GF-D8 (cell line): ENCODE results near the gene MAPK13.
"Not testable (repeated sequence)": the region's sequence is repeated elsewhere in the genome, so short reads cannot be mapped to it uniquely, and the experiment has no call there.

ENCODE experiments used
- DNase-seq: peaks from one replicate; lab custom pipeline; 2025; lab: John Stamatoyannopoulos, UW

MAPK13 gene

GRCh38 chr6:36128073-36128472 is 2.2 kb upstream of the MAPK13 start:
- no peak for DNase-seq

- DNase-seq = no peak
Observed at GRCh38 chr6:36128793-36129192, 1.5 kb upstream of the MAPK13 start.

DNA sequence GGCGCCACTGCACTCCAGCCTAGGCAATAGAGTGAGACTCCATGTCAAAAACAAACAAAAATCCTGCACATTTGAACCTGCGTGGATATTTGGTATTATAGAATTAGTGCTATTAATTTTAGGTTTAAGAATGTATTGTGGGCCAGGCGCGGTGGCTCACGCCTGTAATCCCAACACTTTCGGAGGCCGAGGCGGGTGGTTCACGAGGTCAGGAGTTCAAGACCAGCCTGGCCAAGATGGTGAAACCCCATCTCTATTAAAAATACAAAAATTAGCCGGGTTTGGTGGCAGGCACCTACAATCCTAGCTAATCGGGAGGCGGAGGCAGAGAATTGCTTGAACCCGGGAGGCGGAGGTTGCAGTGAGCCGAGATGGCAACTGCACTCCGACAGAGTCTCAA is 979 bp upstream of the MAPK13 start:
- DNase-seq = not testable (repeated sequence)

DNA sequence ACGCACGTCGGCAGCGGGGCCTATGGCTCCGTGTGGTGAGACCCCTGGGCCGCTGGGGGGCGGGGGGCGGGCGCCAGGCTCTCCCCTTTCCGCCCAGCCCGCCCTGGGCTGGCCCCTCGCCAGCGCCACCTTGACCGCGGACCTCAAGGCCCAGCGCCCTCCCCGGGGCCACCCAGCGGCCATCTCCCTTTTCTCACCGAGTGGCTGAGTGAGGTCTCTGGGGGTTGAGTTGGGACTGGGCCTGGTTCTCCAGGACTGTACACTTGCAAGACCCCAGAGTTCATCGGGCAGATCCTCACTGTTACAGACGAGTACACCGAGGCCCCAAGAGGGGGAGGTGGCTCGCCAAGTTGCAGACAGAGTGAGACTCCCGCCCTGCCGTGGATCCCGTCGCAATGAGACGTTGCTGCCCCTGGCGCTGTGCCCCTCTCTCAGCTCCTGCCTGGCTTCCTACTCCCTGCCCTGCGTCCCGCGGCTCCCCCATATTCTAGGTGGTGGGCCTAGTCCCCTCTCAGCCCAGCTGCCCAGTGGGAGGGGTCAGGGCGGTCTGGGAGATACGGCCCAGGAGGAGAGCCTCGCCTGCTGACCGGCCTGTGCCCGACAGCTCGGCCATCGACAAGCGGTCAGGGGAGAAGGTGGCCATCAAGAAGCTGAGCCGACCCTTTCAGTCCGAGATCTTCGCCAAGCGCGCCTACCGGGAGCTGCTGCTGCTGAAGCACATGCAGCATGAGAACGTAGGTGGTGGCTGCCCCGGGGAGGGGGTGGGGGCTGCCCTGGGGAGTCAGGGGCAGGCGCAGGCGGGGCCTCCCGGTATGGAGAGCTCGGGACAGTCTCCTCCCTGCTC is 576 bp downstream of the MAPK13 start:
- no peak for DNase-seq

DNA sequence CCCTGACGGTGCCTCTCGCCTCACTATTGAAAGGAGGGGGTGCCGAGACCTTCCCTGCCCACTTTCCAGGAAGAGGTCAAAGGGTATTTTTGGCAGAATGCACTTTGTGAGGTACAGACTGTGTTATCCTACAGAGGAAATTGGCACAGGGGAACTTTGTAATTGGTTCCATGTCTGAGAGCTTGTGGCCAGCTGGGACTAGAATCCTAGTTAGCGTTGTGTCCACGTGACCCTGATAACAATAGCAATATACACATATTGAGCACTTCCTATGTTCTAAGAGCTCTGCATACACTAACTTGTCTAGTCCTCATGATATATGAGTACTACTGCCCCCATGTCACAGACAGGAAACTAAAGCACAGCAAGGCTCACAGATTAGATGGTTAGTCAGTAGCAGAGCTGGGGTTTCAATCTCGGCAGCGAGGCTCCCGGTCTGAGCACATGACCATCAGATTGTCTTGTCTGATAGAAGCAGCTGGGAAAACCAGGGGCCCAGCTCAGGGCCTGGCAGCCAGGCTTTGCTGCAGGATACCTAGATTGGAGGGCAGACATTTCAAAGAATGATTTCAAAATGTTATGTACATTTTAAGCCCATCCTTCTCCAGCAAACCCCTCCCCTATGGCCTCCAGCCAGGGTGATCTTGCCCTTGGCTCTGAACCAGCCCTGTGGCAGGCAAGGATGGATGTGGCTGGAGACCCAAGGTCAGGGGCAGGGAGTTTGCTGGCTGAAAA is 1.4 kb downstream of the MAPK13 start:
- DNase-seq = no peak

GRCh38 chr6:36132246-36132895 is 2.1 kb downstream of the MAPK13 start:
- no peak for DNase-seq

DNA sequence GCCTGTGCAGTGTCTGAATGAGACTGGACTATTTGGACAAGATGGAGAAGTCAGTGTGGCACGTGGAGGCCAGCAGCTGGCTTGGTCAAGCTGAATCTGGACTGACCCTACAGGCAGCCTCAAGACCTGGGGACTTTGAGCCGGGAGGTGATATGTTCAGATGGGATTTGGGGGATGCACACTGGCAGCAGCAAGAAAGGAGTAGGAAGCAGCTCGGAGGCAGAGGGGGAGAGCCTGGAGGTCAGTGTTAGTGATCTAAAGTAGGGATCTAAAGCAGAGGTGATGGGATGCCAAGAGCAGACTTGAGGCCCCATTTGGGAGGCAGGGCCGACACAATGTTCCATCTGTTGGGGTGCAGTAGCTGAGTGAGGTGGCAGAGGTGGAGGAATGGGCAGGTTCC is 2.8 kb downstream of the MAPK13 start:
- DNase-seq = no peak

DNA sequence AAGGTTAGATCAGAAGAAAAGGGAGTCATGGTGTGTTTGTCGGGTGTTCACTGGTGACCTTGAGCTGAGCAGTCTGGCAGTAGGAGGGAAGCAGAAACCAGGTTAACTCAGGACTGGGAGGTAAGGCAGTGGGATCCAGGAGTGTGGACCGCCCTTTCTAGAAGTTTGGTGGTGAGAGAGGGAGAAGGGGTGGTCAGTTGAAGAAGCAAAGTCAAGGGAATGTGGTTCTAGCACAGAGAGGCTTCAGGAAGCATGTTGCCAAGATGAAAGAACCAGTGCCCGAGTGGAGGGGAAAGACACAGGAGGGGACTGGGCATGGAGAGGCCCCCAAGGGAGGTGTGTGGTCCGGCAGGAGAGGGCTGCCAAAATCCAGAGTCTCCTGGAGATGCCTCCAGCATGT is 3.6 kb downstream of the MAPK13 start:
- no peak for DNase-seq

DNA sequence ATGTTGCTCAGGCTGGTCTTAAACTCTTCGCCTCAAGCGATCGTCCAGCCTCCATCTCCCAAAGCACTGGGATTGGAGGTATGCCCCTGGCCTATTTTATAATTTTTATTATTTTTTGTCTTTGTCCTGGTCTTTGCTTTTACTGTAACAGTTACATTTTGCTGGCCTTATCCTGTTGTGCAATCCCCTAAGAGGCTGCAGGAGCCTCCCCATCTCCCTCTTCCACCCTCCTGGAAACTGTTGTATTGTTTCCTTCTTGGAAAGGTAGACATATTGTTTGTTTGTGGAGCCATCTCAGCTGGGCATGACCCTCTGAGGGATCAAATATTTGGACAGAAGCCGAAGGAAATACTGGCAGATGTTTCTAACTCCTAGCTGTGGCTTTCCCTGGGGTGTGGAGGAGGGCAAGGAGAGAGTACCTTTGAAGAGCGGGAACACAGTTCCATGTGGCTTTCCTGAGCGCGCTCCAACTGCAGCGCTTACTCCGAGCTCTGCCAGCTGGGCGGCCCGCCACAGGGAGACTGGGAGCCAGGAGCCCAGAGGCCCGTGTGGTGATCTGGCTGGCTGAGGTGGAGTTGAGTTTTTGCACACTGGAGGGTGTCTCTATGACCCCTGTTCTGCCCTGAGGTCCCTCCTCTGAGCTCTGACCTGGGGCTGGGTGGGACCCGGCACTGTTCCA is 4.9 kb downstream of the MAPK13 start:
- no peak for DNase-seq

DNA sequence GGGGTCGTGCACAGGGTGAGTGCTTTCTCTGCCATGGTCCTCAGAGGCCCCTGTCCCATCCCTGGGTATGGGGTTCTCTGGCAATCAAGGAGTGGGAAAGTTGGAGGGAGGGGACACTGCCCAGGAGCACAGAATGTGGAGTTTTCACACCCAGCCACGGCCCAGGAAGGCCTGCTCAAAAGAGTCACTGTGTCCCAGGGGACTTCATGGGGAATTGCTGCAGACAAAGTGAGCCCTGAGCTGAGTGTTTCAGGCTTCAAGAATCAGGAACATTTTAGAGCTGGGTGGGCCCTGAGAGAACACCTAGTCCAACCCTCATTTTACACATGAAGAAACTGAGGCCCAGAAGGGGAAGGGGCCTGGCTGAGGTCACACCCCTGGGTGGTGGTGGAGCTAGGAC is 5.7 kb downstream of the MAPK13 start:
- no peak for DNase-seq

DNA sequence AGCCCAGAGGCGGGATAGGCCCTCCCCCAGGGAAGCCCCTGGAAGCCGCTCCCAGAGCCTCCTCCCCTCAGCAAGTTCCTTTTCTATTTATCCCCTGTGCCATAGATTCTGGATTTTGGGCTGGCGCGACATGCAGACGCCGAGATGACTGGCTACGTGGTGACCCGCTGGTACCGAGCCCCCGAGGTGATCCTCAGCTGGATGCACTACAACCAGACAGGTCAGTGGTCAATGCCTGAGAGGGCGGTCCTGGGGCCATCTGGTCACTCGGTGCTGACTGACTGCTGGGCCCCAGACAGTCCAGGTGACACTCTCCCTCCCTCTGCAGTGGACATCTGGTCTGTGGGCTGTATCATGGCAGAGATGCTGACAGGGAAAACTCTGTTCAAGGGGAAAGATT is 6.2 kb downstream of the MAPK13 start:
- DNase-seq = no peak

- DNase-seq = no peak
Observed at GRCh38 chr6:36138667-36139066, 8.4 kb downstream of the MAPK13 start.

DNA sequence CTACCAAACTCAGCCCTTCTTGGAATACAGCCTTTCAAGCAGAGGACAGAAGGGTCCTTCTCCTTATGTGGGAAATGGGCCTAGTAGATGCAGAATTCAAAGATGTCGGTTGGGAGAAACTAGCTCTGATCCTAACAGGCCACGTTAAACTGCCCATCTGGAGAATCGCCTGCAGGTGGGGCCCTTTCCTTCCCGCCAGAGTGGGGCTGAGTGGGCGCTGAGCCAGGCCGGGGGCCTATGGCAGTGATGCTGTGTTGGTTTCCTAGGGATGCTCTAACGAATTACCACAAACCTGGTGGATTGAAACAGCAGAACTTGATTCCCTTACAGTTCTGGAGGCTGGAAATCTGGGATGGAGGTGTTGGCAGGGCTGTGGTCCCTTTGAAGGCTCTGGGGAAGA is 9.1 kb downstream of the MAPK13 start:
- no peak for DNase-seq

- no peak for DNase-seq
Observed at GRCh38 chr6:36139991-36140710, 9.8 kb downstream of the MAPK13 start.

DNA sequence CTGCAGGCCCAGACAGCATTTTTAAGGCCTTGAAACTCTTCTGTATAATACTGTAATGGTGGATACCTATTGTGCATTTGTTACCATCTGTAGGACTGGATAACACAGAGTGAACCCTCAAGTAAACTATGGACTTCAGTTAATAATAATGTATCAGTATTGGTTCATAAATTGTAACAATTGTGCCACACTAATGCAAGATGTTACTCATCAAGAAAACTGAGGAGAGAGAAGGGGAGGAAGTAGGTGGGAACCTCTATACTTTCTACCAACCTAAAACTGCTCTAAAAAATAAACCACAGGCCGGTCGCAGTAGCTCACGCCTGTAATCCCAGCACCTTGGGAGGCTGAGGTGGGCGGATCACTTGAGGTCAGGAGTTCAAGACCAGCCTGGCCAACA is 10.8 kb downstream of the MAPK13 start:
- no peak for DNase-seq

DNA sequence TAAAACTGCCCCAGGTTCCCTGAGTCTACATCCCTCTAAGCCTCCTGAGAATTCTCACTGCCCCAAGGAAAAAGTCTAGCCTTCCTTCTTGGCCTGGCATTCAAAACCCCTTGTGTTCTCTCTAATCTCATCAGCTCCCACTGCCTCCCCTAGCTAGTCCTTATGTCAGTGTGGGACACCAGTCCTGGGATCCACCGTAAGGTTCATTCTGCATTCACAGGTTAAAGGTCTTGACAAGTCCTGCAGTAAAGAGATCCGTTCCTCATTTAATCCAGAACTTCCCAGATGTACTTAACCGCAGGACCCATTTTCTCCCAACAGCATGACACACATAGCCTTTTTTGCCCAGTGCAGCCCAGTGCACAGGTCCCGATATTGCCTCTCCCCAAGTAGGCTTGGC is 11.6 kb downstream of the MAPK13 start:
- DNase-seq = no peak

GRCh38 chr6:36142971-36143838 is 12.9 kb downstream of the MAPK13 start:
- no peak for DNase-seq

- DNase-seq = no peak
Observed at GRCh38 chr6:36145495-36145894, 15.2 kb downstream of the MAPK13 start.

DNA sequence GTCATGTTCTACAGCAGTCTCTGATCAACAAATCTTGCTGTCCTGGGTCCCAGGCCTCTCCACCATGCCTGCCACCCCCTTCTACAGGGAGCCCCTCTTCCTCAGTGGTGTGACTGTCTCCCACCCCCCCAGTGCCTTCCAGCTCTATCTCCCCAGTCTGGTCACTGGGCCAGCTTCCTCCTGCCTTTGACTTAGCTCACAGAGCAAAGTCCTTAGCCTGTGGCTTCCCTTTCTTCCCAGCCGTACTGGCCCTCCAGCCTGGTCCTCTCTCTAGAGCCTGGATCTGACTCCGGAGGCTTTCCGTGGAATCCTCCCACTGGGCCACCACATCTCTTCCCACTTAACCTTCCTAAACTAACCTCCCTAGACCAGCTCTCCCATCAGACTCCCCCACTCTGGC is 17.0 kb downstream of the MAPK13 start:
- no peak for DNase-seq

DNA sequence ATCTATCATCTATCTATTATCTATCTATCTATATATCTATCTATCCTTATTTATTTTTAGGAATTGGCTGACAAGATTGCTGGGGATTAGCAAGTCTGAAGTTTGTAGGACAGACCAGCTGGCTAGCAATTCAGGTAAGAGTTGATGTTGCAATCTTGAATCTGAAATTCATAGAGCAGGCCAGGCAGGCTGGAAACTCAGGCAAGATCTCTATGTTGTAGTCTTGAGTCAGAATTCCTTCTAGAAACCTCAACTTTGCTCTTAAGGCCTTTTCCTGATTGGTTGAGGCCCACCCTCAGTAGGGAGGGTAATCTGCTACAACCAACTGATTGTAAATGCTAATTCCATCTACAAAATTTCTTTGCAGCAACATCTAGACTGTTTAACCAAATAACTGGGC is 19.2 kb downstream of the MAPK13 start:
- no peak for DNase-seq

DNA sequence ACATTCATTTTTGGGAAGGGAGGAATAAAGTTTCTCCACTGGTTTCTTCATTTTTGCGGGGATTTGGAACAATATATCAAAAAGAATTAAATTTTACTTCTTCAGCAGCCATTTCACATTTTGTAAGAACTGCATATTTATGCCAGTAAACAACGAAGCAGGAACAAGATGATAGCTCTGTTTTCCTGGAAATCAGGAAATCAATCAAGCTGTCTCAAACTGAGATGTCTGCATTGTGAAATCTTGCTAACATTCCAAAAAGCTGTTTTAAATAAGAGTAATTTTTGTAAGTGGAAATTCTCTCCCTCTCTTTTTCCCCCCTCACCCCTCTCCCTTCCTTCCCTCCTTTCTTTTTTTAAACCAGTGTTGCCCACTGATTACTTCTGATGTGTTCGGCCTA is 20.0 kb downstream of the MAPK13 start:
- no peak for DNase-seq
